22Rv1 (cell line): ENCODE results near the gene CTNND2.

Source experiments
- ZFX ChIP-seq: fragments of 450-650 bp; IDR thresholded peaks from 2 replicates; pipeline ENCODE4 v1.6.1; 2017; ENCODE audit warnings: antibody characterized with exemption, borderline replicate concordance
- TF ChIP-seq, protein P1 (sequence below): fragments of 450-650 bp; IDR thresholded peaks from 2 replicates; pipeline ENCODE4 v1.5.1; 2017; ENCODE audit warnings: mild to moderate bottlenecking

GRCh38 chr5:11415751-11416150, 488.5 kb downstream of the CTNND2 start:
- TF ChIP-seq, protein P1, sequence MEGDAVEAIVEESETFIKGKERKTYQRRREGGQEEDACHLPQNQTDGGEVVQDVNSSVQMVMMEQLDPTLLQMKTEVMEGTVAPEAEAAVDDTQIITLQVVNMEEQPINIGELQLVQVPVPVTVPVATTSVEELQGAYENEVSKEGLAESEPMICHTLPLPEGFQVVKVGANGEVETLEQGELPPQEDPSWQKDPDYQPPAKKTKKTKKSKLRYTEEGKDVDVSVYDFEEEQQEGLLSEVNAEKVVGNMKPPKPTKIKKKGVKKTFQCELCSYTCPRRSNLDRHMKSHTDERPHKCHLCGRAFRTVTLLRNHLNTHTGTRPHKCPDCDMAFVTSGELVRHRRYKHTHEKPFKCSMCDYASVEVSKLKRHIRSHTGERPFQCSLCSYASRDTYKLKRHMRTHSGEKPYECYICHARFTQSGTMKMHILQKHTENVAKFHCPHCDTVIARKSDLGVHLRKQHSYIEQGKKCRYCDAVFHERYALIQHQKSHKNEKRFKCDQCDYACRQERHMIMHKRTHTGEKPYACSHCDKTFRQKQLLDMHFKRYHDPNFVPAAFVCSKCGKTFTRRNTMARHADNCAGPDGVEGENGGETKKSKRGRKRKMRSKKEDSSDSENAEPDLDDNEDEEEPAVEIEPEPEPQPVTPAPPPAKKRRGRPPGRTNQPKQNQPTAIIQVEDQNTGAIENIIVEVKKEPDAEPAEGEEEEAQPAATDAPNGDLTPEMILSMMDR, result no peak
- TF ChIP-seq ZFX, result no peak
